Measurements from ENCODE around the gene ZNF594.
"Not testable (repeated sequence)": the region's sequence is repeated elsewhere in the genome, so short reads cannot be mapped to it uniquely, and the experiment has no call there.

The ZNF594 gene

DNA sequence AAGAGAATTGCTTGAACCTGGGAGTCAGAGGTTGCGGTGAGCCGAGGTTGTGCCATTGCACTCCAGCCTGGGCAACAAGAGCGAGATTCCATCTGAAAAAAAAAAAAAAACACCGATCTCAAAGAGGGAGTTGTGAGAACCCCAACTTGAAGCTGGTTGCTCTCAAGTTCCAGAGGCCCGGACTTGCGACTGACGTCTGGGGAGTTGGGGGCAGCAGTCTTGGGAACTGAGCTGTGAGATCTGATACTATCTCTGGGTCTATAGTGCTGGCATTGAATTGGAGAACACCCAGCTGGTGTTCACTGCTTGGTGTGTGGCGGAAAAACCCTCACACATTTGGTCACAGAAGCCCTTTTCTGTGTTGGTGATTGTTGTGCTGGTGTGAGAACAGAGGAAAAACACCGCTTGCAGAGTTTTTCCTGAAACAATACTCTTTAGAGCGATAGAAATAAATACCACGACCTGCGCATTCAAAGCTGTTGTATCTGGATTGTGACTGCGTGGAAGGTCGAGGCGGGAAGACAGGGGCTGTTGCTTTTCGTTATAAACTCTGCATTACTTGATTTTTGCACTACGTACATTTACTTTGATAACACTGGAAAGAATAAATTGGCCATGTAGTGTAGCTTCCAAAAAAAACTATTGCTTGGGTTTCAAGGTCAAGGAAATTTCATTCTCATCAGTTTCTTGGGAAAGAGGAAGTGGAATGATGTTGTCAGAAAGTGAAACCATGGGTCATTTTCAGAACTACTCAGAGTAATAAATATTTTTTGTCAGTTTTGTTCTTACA lies 34.2 kb upstream of the ZNF594 start (continued):
- TF ChIP-seq, protein P1, sequence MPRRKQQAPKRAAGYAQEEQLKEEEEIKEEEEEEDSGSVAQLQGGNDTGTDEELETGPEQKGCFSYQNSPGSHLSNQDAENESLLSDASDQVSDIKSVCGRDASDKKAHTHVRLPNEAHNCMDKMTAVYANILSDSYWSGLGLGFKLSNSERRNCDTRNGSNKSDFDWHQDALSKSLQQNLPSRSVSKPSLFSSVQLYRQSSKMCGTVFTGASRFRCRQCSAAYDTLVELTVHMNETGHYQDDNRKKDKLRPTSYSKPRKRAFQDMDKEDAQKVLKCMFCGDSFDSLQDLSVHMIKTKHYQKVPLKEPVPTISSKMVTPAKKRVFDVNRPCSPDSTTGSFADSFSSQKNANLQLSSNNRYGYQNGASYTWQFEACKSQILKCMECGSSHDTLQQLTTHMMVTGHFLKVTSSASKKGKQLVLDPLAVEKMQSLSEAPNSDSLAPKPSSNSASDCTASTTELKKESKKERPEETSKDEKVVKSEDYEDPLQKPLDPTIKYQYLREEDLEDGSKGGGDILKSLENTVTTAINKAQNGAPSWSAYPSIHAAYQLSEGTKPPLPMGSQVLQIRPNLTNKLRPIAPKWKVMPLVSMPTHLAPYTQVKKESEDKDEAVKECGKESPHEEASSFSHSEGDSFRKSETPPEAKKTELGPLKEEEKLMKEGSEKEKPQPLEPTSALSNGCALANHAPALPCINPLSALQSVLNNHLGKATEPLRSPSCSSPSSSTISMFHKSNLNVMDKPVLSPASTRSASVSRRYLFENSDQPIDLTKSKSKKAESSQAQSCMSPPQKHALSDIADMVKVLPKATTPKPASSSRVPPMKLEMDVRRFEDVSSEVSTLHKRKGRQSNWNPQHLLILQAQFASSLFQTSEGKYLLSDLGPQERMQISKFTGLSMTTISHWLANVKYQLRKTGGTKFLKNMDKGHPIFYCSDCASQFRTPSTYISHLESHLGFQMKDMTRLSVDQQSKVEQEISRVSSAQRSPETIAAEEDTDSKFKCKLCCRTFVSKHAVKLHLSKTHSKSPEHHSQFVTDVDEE (CRISPR knock-in tag; IDR thresholded peaks at IDR 0.05): no peak
- TF ChIP-seq ARNTL (CRISPR knock-in tag; IDR thresholded peaks at IDR 0.05; ENCODE audit: borderline replicate concordance, low read depth) (no peak), ZNF565 (CRISPR knock-in tag; conservative IDR thresholded peaks at IDR 0.05; ENCODE audit: low read depth) (no peak), TOX (CRISPR knock-in tag; IDR thresholded peaks at IDR 0.05; ENCODE audit: borderline replicate concordance) (no peak), ISL1 (CRISPR knock-in tag; IDR thresholded peaks at IDR 0.05) (no peak), OSR1 (CRISPR knock-in tag; IDR thresholded peaks at IDR 0.05) (no peak), ZC3H10 (CRISPR knock-in tag; IDR thresholded peaks at IDR 0.05) (no peak)
- TF ChIP-seq, protein P2, sequence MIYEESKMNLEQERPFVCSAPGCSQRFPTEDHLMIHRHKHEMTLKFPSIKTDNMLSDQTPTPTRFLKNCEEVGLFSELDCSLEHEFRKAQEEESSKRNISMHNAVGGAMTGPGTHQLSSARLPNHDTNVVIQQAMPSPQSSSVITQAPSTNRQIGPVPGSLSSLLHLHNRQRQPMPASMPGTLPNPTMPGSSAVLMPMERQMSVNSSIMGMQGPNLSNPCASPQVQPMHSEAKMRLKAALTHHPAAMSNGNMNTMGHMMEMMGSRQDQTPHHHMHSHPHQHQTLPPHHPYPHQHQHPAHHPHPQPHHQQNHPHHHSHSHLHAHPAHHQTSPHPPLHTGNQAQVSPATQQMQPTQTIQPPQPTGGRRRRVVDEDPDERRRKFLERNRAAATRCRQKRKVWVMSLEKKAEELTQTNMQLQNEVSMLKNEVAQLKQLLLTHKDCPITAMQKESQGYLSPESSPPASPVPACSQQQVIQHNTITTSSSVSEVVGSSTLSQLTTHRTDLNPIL (CRISPR knock-in tag; IDR thresholded peaks at IDR 0.05; ENCODE audit: low read depth): no peak

DNA sequence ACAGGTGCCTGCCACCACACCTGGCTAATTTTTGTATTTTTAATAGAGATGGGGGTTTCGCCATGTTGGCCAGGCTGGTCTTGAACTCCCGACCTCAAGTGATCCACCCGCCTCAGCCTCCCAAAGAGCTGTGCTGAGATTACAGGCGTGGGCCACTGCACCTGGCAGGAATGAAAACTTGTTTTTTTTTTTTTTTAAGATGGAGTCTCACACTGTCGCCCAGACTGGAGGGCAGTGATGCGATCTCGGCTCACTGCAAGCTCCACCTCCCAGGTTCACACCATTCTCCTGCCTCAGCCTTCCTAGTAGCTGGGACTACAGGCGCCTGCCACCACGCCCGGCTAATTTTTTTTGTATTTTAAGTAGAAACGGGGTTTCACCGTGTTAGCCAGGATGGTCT lies 30.2 kb upstream of the ZNF594 start:
- ATAC-seq: not testable (repeated sequence)

DNA sequence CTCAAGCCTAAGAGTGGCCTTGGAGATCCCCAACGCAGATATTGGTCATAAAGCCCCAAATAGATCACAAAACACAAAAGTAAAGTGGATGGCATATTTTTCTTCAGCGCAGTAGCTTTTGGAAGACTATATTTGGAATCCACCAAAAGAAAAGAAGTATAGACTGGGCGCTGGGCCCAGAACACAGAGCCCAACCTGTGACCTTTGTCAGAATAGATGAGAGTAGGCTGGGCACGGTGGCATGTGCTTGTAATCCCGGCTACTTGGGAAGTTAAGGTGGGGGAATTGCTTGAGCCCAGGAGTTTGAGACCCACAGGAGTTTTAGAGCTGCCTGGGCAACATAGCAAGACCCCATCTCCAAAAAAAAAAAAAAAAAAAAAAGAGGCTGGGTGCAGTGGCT lies 28.4 kb upstream of the ZNF594 start:
- TF ChIP-seq TCF4 (CRISPR knock-in tag; IDR thresholded peaks at IDR 0.05; ENCODE audit: borderline replicate concordance) (no peak), RARB (CRISPR knock-in tag; IDR thresholded peaks at IDR 0.05) (no peak), ZNF8 (CRISPR knock-in tag; IDR thresholded peaks at IDR 0.05) (no peak), PPARA (CRISPR knock-in tag; IDR thresholded peaks at IDR 0.05; ENCODE audit: borderline replicate concordance) (no peak), ISL1 (CRISPR knock-in tag; IDR thresholded peaks at IDR 0.05) (no peak)
- TF ChIP-seq, protein P3, sequence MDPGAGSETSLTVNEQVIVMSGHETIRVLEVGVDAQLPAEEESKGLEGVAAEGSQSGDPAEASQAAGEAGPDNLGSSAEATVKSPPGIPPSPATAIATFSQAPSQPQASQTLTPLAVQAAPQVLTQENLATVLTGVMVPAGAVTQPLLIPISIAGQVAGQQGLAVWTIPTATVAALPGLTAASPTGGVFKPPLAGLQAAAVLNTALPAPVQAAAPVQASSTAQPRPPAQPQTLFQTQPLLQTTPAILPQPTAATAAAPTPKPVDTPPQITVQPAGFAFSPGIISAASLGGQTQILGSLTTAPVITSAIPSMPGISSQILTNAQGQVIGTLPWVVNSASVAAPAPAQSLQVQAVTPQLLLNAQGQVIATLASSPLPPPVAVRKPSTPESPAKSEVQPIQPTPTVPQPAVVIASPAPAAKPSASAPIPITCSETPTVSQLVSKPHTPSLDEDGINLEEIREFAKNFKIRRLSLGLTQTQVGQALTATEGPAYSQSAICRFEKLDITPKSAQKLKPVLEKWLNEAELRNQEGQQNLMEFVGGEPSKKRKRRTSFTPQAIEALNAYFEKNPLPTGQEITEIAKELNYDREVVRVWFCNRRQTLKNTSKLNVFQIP (CRISPR knock-in tag; IDR thresholded peaks at IDR 0.05; ENCODE audit: borderline replicate concordance, low read depth): no peak
- TF ChIP-seq, protein P2 (CRISPR knock-in tag; IDR thresholded peaks at IDR 0.05; ENCODE audit: low read depth): no peak

DNA sequence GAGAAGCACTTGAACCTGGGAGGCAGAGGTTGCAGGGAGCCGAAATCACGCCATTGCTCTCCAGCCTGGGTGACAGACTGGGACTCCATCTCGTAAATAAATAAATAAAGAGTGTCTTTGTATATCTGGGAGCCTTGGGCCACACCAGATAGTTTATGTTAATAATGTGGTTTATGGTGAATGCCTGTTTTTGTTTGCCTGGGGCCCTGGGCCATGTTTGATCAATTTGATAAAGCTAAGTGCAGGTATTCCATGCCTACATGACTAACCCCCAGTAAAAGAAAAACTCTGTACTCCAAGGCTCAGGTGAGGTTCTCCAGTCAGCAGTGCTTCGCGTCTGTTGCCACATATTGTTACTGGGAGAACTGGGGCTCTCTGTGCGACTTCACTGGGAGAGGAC lies 27.9 kb upstream of the ZNF594 start:
- no peak for ATAC-seq
- no peak for TF ChIP-seq TOX (CRISPR knock-in tag; IDR thresholded peaks at IDR 0.05; ENCODE audit: borderline replicate concordance)
- no peak for TF ChIP-seq CSDC2 (CRISPR knock-in tag; IDR thresholded peaks at IDR 0.05)
- no peak for TF ChIP-seq ZC3H10 (CRISPR knock-in tag; IDR thresholded peaks at IDR 0.05)
- no peak for TF ChIP-seq GLIS3 (CRISPR knock-in tag; IDR thresholded peaks at IDR 0.05)
- TF ChIP-seq, protein P3 (CRISPR knock-in tag; IDR thresholded peaks at IDR 0.05; ENCODE audit: borderline replicate concordance, low read depth): no peak
- TF ChIP-seq, protein P4, sequence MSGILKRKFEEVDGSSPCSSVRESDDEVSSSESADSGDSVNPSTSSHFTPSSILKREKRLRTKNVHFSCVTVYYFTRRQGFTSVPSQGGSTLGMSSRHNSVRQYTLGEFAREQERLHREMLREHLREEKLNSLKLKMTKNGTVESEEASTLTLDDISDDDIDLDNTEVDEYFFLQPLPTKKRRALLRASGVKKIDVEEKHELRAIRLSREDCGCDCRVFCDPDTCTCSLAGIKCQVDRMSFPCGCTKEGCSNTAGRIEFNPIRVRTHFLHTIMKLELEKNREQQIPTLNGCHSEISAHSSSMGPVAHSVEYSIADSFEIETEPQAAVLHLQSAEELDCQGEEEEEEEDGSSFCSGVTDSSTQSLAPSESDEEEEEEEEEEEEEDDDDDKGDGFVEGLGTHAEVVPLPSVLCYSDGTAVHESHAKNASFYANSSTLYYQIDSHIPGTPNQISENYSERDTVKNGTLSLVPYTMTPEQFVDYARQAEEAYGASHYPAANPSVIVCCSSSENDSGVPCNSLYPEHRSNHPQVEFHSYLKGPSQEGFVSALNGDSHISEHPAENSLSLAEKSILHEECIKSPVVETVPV (CRISPR knock-in tag; IDR thresholded peaks at IDR 0.05): no peak
- TF ChIP-seq ZNF8 (CRISPR knock-in tag; IDR thresholded peaks at IDR 0.05): no peak
- no peak for TF ChIP-seq ZNF565 (CRISPR knock-in tag; conservative IDR thresholded peaks at IDR 0.05; ENCODE audit: low read depth)
- no peak for TF ChIP-seq SNAI2 (CRISPR knock-in tag; IDR thresholded peaks at IDR 0.05)
- TF ChIP-seq, protein P2 (CRISPR knock-in tag; IDR thresholded peaks at IDR 0.05; ENCODE audit: low read depth): no peak
- TF ChIP-seq ARNTL (CRISPR knock-in tag; IDR thresholded peaks at IDR 0.05; ENCODE audit: borderline replicate concordance, low read depth): no peak
- TF ChIP-seq ZNF70 (CRISPR knock-in tag; IDR thresholded peaks at IDR 0.05): no peak
- no peak for TF ChIP-seq ZFP3 (CRISPR knock-in tag; IDR thresholded peaks at IDR 0.05)
- TF ChIP-seq, protein P1 (CRISPR knock-in tag; IDR thresholded peaks at IDR 0.05): no peak
- TF ChIP-seq ISL1 (CRISPR knock-in tag; IDR thresholded peaks at IDR 0.05): no peak

More for the DNA sequence above, 28.4 kb upstream of the ZNF594 start:
- ATAC-seq: no peak
